ENCODE measurements around the gene SLC2A9. TPM values are rescaled to one million over a fixed set of nuclear protein-coding genes. Genes with fewer than 3 reads are reported as not detected.

Gene SLC2A9
- total and polyA plus RNA-seq, 7 donors, result 0.92 to 6.7 (median 5.2) TPM; not detected in 1

- 81 to 86% methylated on average over 7 of the region's 7 CpGs for WGBS, 2 donors
- Histone ChIP-seq H3K4me1 (no peaks in the 10 kb centered on the region), H3K27ac (no peak overlapping the region), H3K9me3 (no peaks in the 10 kb centered on the region), H3K4me3 (no peak overlapping the region), H3K27me3 (no peaks in the 10 kb centered on the region), H3K36me3 (no peaks in the 10 kb centered on the region)
- intact Hi-C loops (cut with DNase I), result no loop called here
- no peak for DNase-seq
- TF ChIP-seq POLR2AphosphoS5 (IDR thresholded peaks at IDR 0.05), result no peak
- TF ChIP-seq POLR2A (IDR thresholded peaks at IDR 0.05), result no peak
- TF ChIP-seq CTCF (IDR thresholded peaks at IDR 0.05), result no peak
- TF ChIP-seq EP300 (IDR thresholded peaks at IDR 0.05), result no peak
These were observed 129.6 kb downstream of the SLC2A9 start for GRCh38 chr4:9891740-9892139.

- Histone ChIP-seq H3K27me3 (no peaks in the 10 kb centered on the region), H3K4me3 (no peak overlapping the region), H3K27ac (no peak overlapping the region), H3K36me3 (no peaks in the 10 kb centered on the region), H3K9me3 (no peaks in the 10 kb centered on the region), H3K4me1 (no peaks in the 10 kb centered on the region)
- WGBS, 2 donors, result 79 to 86% methylated on average over 7 of the region's 7 CpGs
- intact Hi-C loops (cut with DNase I), result no loop called here
- no peak for DNase-seq
- TF ChIP-seq POLR2A (IDR thresholded peaks at IDR 0.05), result no peak
- no peak for TF ChIP-seq EP300 (IDR thresholded peaks at IDR 0.05)
- TF ChIP-seq CTCF (IDR thresholded peaks at IDR 0.05), result no peak
- no peak for TF ChIP-seq POLR2AphosphoS5 (IDR thresholded peaks at IDR 0.05)
These were observed 130.2 kb downstream of the SLC2A9 start for GRCh38 chr4:9891056-9891455.

GRCh38 chr4:9889306-9889705 is 132.0 kb downstream of the SLC2A9 start:
- H3K9me3 ChIP-seq, result no peaks in the 10 kb centered on the region
- no peaks in the 10 kb centered on the region for H3K36me3 ChIP-seq
- H3K27ac ChIP-seq, result no peak overlapping the region
- DNase-seq, result no peak
- intact Hi-C loops (cut with DNase I), result no loop called here
- no peak overlapping the region for H3K4me3 ChIP-seq
- TF ChIP-seq EP300 (IDR thresholded peaks at IDR 0.05) (no peak), POLR2A (IDR thresholded peaks at IDR 0.05) (no peak), POLR2AphosphoS5 (IDR thresholded peaks at IDR 0.05) (no peak), CTCF (IDR thresholded peaks at IDR 0.05) (no peak)
- H3K27me3 ChIP-seq, result no peaks in the 10 kb centered on the region
- WGBS, 2 donors, result 90 to 92% methylated on average over 4 of the region's 4 CpGs
- H3K4me1 ChIP-seq, result no peaks in the 10 kb centered on the region

- H3K36me3 ChIP-seq, result no peaks in the 10 kb centered on the region
- H3K4me1 ChIP-seq, result no peaks in the 10 kb centered on the region
- DNase-seq, result no peak
- H3K9me3 ChIP-seq, result no peaks in the 10 kb centered on the region
- no peak for TF ChIP-seq POLR2AphosphoS5 (IDR thresholded peaks at IDR 0.05)
- TF ChIP-seq CTCF (IDR thresholded peaks at IDR 0.05), result no peak
- TF ChIP-seq POLR2A (IDR thresholded peaks at IDR 0.05), result no peak
- no peak for TF ChIP-seq EP300 (IDR thresholded peaks at IDR 0.05)
- WGBS, 2 donors, result 87 to 93% methylated on average over 5 of the region's 5 CpGs
- intact Hi-C loops (cut with DNase I), result no loop called here
- H3K4me3 ChIP-seq, result no peak overlapping the region
- no peak overlapping the region for H3K27ac ChIP-seq
- no peaks in the 10 kb centered on the region for H3K27me3 ChIP-seq
These were observed 135.3 kb downstream of the SLC2A9 start for GRCh38 chr4:9885958-9886357.
